ENCODE measurements around the gene XRCC5. TPM values are rescaled to one million over a fixed set of nuclear protein-coding genes. Genes with fewer than 3 reads are reported as not detected.

Gene XRCC5
- polyA plus RNA-seq (316 to 521 TPM (median 377 TPM) in 3 replicates), polyA minus RNA-seq (242 to 650 TPM (median 576 TPM) in 3 replicates)
- polyA plus RNA-seq (2011; ENCODE audit: low read depth), result 206 TPM
- polyA plus RNA-seq (2011; cell fraction: cytosol; rRNA removed), result 120 and 289 TPM in 2 replicates
- polyA plus RNA-seq (2011; cell fraction: nucleus; rRNA removed), result 203 and 222 TPM in 2 replicates
- 108 and 202 TPM in 2 replicates for polyA plus RNA-seq (2012; ENCODE audit: low replicate concordance)
- polyA minus RNA-seq (2011; cell fraction: cytosol; rRNA and poly(A)+ RNA removed), result 121 TPM
- 185 and 263 TPM in 2 replicates for polyA minus RNA-seq (2011; cell fraction: nucleus; rRNA and poly(A)+ RNA removed)

GRCh38 chr2:216108967-216109921, at the start of gene XRCC5:
Gene XRCC5 (plus strand): TSS chr2:216109348. CDS start chr2:216109437, 89 bp downstream.
- H3K9ac ChIP-seq (ENCODE audit: control insufficient read depth, extremely low read depth, insufficient read depth, low read length), result peak within 1 kb of the TSS; percentile 97
- H4K20me1 ChIP-seq (ENCODE audit: control insufficient read depth, extremely low read depth, insufficient read depth, low read length), result no peaks in the 10 kb centered on the region
- H3K4me1 ChIP-seq (ENCODE audit: control insufficient read depth, extremely low read depth, insufficient read depth, low read length), result peaks cover 28% of the 10 kb centered on the region
- H3K79me2 ChIP-seq (ENCODE audit: control insufficient read depth, insufficient read depth, low read length), result peaks cover 42% of the 10 kb centered on the region
- no peaks in the 10 kb centered on the region for H3K9me3 ChIP-seq (ENCODE audit: control insufficient read depth, low read depth, low read length)
- H3K4me2 ChIP-seq (ENCODE audit: control insufficient read depth, extremely low read depth, insufficient read depth, low read depth, low read length), result peak within 1 kb of the TSS; percentile 93
- FAIRE-seq, result no peak
- peak within 1 kb of the TSS; percentile 93 to 99 (median 98) for H3K4me3 ChIP-seq (ENCODE audit: control insufficient read depth in 2 of 3, extremely low read depth in 1 of 3, insufficient read depth in 2 of 3, low read depth in 1 of 3, low read length in 3 of 3)
- peaks cover 23% of the 10 kb centered on the region in 2 experiments for H3K36me3 ChIP-seq (ENCODE audit: control insufficient read depth in 2 of 2, extremely low read depth in 1 of 2, insufficient read depth in 2 of 2, low read length in 2 of 2)
- peak; percentile 85 for DNase-seq (ENCODE audit: low read depth, low spot score)
- H2AFZ ChIP-seq (ENCODE audit: control insufficient read depth, low read length), result peak within 1 kb of the TSS; percentile 93
- dilution Hi-C loops (cut with MboI; ENCODE audit: extremely low pct_ligation_motif_present, low sequenced_read_pairs), result no loop called here
- TF ChIP-seq CTCF (optimal IDR thresholded peaks at IDR 0.05 in 1 of 3, IDR thresholded peaks at IDR 0.05 in 1 of 3, conservative IDR thresholded peaks at IDR 0.05 in 1 of 3; ENCODE audit: extremely low read depth in 1 of 3, insufficient read depth in 2 of 3, low read length in 3 of 3), result no peak
- no peak for TF ChIP-seq EZH2 (IDR thresholded peaks at IDR 0.05; ENCODE audit: low read length)
- H3K9me1 ChIP-seq (ENCODE audit: control insufficient read depth, extremely low read depth, insufficient read depth, low read length), result no peaks in the 10 kb centered on the region
- peak within 1 kb of the TSS; percentile 90 for H3K27ac ChIP-seq (ENCODE audit: control insufficient read depth, insufficient read depth, low read length)
- no peaks in the 10 kb centered on the region for H3K27me3 ChIP-seq (ENCODE audit: control insufficient read depth, extremely low read depth, insufficient read depth, low read length)

GRCh38 chr2:216064014-216064630, 45.0 kb upstream of the XRCC5 start:
- no peak for DNase-seq (ENCODE audit: low read depth, low spot score)
- FAIRE-seq, result no peak
- Histone ChIP-seq H3K9me3 (ENCODE audit: control insufficient read depth, low read depth, low read length) (no peaks in the 10 kb centered on the region), H3K27me3 (ENCODE audit: control insufficient read depth, extremely low read depth, insufficient read depth, low read length) (no peaks in the 10 kb centered on the region), H2AFZ (ENCODE audit: control insufficient read depth, low read length) (no peak overlapping the region), H3K4me1 (ENCODE audit: control insufficient read depth, extremely low read depth, insufficient read depth, low read length) (no peaks in the 10 kb centered on the region), H4K20me1 (ENCODE audit: control insufficient read depth, extremely low read depth, insufficient read depth, low read length) (no peaks in the 10 kb centered on the region), H3K4me2 (ENCODE audit: control insufficient read depth, extremely low read depth, insufficient read depth, low read depth, low read length) (no peak overlapping the region), H3K9ac (ENCODE audit: control insufficient read depth, extremely low read depth, insufficient read depth, low read length) (no peak overlapping the region), H3K9me1 (ENCODE audit: control insufficient read depth, extremely low read depth, insufficient read depth, low read length) (no peaks in the 10 kb centered on the region), H3K27ac (ENCODE audit: control insufficient read depth, insufficient read depth, low read length) (no peak overlapping the region), H3K36me3 (ENCODE audit: control insufficient read depth in 2 of 2, extremely low read depth in 1 of 2, insufficient read depth in 2 of 2, low read length in 2 of 2) (no peaks in the 10 kb centered on the region), H3K4me3 (ENCODE audit: control insufficient read depth in 2 of 3, extremely low read depth in 1 of 3, insufficient read depth in 2 of 3, low read depth in 1 of 3, low read length in 3 of 3) (no peak overlapping the region), H3K79me2 (ENCODE audit: control insufficient read depth, insufficient read depth, low read length) (no peaks in the 10 kb centered on the region)
- dilution Hi-C loops (cut with MboI; ENCODE audit: extremely low pct_ligation_motif_present, low sequenced_read_pairs), result no loop called here
- TF ChIP-seq CTCF (optimal IDR thresholded peaks at IDR 0.05 in 1 of 3, IDR thresholded peaks at IDR 0.05 in 1 of 3, conservative IDR thresholded peaks at IDR 0.05 in 1 of 3; ENCODE audit: extremely low read depth in 1 of 3, insufficient read depth in 2 of 3, low read length in 3 of 3), result no peak
- TF ChIP-seq EZH2 (IDR thresholded peaks at IDR 0.05; ENCODE audit: low read length), result no peak
